GM18526 (cell line): ENCODE data around the gene GRIN2A.

Experiments
- POLR2A ChIP-seq: IDR thresholded peaks from 3 replicates; pipeline ENCODE4 v1.6.1; 2011; ENCODE audit not compliant: insufficient read length; ENCODE audit errors: extremely low read depth

GRIN2A gene

GRCh38 chr16:9957002-9957401 is 225.2 kb downstream of the GRIN2A start:
- no peak for TF ChIP-seq POLR2A

GRCh38 chr16:9955677-9956076 is 226.6 kb downstream of the GRIN2A start:
- no peak for TF ChIP-seq POLR2A

DNA sequence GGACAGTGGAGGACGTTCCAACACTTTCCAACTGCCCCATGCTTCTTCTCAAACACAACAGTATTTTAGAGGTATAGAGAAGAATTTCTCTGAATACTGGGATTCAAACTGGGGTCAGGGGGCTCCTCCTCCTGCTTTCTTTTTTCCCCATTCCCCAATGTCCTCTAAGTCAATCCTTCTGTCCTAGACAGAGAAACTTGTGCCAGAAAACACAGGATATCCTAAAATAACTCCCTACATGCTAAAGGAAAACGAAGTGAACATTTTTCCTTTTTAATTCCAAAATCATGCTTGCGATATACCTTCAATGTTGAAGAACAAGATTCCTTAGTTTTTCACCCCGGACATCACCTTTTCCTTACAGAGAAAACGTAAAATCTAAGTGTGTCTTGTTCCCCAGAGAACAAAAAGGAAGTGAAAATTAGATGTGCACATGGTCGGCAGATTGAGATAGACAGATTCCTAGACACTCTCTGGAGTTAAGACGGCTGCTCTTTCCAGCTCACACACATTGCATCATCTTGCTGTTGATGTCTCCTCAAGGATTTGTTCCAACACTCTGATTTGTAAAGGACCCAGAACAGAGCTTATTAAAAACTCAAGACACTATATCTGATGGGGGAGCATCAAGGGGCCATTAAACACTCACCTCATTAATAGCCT is 228.2 kb downstream of the GRIN2A start:
- no peak for TF ChIP-seq POLR2A

GRCh38 chr16:9950658-9951057 is 231.6 kb downstream of the GRIN2A start:
- TF ChIP-seq POLR2A = no peak

DNA sequence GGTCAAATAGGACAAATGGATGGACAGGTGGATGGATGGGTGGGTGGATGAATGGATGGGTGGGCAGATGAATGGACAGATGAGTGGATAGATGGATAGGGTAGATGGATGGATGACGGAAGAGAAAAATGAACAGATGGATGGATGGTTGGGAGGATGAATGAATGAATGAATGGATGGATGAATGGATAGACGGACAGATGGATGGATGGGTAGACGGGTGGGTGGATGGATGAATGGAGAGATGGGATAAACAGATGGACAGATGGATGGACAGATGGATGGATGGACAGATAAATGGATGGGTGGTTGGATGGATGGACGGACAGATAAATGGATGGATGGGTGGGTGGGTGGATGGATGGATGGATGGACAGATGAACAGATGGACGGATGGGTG is 232.8 kb downstream of the GRIN2A start:
- TF ChIP-seq POLR2A = no peak

GRCh38 chr16:9948933-9949332 is 233.3 kb downstream of the GRIN2A start:
- TF ChIP-seq POLR2A = no peak

GRCh38 chr16:9946022-9946720 is 236.1 kb downstream of the GRIN2A start:
- no peak for TF ChIP-seq POLR2A

DNA sequence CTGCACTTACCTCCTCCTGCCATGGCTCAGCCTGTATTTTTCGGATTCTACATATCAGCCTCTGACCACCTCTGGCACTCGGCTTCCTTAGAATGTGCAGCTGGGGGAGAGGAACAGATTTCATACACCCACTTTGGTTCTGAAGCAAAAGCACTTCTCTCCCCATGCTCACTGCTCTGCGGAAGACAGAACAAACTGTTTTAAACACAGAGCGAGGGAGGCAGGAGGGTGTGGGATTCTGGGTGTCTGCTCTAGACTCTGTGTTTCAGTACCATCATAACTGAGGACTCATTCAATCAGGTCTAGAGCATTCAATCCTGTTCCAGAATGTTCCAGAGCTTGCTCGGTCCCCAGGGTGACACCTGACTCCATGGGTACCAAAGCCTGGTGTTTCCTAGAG is 239.1 kb downstream of the GRIN2A start:
- no peak for TF ChIP-seq POLR2A

- TF ChIP-seq POLR2A = no peak
Measured at GRCh38 chr16:9941245-9941644, 241.0 kb downstream of the GRIN2A start.

DNA sequence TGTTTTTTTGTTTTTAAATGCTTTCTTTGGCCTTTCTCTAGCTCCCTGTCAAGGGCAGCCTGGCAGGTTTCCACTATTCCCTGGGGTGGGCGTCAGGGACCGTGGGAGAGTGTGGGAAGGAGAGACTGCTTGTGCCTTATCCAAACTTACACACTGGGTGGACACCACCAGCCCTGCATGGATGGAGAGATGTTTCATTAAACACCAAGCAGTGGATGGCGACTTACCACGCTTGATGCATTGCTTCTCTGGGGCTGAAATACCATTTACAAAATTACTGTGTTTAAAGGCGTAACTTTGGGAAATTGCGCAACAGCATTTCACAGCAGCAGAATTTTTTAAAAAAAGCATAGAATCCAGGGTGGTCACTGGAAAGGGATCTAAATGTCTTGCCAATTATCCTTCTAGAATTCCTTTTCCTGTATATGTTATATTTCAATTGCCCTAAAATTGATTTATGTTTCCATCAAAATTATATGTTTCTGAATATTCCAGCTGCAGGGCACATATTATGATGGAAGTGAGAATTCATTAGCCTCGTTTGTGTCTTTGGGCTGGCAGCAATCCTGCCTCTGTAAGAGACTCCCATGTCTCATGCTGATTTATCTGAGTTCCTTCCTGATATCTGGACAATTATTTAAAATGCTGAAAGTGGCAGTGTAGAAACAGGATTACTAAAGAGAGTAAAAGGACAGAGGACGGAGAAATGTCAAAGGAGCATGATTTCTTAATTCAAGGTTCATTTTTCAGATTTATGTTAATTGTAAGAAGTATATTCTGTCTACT is 247.3 kb downstream of the GRIN2A start:
- TF ChIP-seq POLR2A = no peak

- no peak for TF ChIP-seq POLR2A
Measured at GRCh38 chr16:9932919-9933653, 249.1 kb downstream of the GRIN2A start.

DNA sequence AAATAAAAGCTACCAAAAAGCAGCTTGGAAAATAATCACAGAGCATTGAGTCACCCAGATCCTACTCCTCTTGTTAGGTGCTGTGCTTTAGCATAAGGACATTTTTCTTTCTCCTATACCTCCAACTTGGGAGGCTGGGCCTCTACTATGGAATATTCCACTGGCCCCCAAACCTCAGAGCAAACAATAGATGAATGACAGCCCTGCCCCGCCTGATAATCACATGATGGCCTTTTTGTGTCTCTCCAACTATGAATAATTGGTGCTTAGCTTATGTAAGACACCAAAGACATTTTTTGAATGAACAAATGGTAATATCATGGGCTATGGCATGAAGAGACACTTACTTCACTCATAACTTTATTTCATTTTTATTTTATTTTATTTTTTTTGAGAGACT is 250.2 kb downstream of the GRIN2A start:
- TF ChIP-seq POLR2A = no peak

GRCh38 chr16:9929836-9930235 is 252.4 kb downstream of the GRIN2A start:
- no peak for TF ChIP-seq POLR2A

GRCh38 chr16:9929313-9929712 is 252.9 kb downstream of the GRIN2A start:
- no peak for TF ChIP-seq POLR2A

DNA sequence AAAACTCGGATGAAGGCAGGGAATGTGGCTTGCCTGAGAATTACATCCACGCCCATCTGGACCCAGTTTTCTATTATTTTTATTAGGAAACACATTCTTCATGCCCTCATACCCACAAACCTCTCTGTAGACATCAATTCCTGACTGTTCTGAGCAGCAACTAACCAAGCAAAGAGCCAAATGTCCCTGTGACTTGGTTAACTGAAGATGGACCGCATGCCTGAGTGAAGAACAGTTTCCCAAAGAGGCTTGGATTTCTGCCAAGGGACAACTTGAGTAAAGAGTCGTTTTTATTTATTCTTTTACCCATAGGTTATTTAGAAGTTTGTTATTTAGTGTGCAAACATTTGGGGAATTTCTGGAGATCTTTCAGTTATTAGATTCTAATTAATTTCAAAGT is 259.8 kb downstream of the GRIN2A start:
- TF ChIP-seq POLR2A = no peak
